Left lobe of liver (tissue), 2 donors: ENCODE data around the gene MON1A. TPM values are rescaled to one million over a fixed set of nuclear protein-coding genes. Genes with fewer than 3 reads are reported as not detected.

Source experiments
- ATAC-seq: fragments of 200-7000 bp; cut with Tn5 transposase; one replicate; pipeline ENCODE4 v1.9.1; 2020; ENCODE audit warnings: mild to moderate bottlenecking, moderate library complexity
- DNase-seq: peaks from one replicate; pipeline ENCODE4 v3.0.0-alpha.2; 2020; ENCODE audit warnings: low spot score
- total RNA-seq: library from RNA; stranded (reverse); gene quantifications from one replicate; pipeline ENCODE4 v1.2.1, GENCODE V29; 2021
- donor health status: DM: no; HTN: no; CAD: no; lungs with moderate emphysema.
- donor health status: DM: no; HTN: yes; CAD: no.

MON1A gene
- total RNA-seq, 1 donor from 2014 or later, result 9.4 TPM

DNA sequence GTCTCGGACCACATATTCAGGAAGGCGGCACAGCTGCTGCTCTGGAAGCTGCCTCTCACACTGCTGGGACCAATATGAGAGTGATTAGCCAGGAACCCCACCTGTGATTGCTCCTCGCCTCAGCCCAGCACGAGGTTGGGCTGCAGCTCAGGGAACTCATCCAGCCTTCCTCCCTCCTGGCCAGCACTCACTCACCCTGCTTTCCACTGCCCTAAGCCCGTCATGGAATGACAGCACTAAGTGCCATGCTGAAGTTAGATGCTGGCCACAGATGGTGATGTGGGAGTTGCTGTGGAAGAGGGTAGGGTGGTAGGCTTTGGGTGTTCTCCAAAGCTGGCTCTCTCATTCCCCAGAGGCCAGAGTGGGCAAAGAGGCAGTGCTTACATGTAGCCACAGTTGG, 33.3 kb downstream of the MON1A start:
- DNase-seq (no peak), ATAC-seq (no peak)

DNA sequence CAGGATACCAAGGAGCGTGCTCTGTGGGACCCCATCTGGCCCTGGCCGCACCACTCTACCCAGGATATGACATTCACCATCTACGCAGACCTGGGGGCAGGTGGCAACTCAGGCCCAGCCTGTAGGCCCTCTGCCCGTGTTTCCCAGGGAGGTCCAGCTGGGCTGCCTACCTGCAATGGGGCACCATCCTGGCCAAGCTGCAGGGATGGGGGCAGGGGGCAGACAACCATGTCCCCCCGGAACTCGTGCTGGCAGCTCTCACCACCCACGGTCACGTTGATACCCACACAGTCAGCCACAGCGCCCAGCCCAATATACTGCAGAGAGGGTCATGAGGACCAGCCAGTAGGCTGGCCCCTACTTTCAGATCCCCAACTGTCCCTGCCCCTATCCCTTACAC, 33.8 kb downstream of the MON1A start:
- ATAC-seq, result no peak
- no peak for DNase-seq

DNA sequence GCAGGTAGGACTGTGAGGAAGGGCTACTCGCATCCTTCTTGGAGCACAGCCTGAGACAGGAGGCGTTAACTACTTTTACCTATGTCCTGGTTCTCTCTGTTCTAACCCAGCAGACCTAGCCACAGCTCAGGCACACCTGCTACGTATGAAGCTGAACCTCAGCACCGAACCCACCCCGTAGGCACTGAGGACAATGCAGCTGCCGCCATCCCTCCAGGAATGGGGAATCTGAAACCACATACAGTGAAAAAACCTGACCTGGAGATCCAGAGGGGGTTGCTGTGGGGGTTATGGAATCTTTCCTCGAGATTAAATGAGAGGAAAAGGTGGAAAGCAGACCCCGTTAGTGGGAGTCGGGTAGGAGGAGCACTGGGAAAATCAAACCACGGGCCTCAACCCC, 40.3 kb downstream of the MON1A start:
- no peak for DNase-seq

DNA sequence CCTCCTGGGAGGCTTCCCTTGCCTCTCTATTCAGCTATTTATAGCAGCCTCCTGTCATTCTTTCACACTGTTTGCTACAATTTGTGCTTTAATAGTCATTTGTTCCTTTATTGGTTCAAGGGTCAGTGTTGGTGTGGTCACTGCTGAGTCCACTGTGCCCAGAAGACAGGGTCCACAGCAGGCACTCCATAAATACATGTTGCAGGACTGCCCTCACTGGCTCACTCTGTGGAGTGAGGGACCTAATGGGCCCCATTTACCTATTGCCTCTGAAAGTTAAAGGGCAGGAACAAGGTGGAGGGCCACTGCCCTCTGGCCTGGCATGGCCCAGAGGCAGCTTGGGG, 42.7 kb downstream of the MON1A start:
- no peak for ATAC-seq
- DNase-seq, result no peak

More for the DNA sequence above, 40.3 kb downstream of the MON1A start:
- ATAC-seq, result no peak

DNA sequence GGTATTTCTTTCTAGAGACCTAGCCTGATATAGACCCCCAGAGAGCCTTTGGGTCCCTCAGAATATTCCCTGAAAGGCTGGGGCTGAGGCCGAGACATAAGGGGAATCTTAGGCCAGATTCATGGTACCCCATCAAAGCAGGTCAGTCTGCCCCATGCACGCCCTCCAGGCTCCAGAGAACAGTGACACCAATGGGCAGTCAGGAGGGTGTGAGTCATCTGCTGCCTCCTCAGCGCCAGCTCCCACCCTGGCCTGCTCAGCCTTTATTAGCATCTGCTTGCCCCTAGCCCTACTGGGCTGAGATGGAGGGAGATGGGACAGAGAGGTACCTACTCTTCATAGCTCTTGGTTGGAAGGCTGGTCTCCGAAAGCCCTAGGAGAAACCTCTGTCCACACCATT, 45.6 kb downstream of the MON1A start:
- DNase-seq (no peak), ATAC-seq (no peak)

DNA sequence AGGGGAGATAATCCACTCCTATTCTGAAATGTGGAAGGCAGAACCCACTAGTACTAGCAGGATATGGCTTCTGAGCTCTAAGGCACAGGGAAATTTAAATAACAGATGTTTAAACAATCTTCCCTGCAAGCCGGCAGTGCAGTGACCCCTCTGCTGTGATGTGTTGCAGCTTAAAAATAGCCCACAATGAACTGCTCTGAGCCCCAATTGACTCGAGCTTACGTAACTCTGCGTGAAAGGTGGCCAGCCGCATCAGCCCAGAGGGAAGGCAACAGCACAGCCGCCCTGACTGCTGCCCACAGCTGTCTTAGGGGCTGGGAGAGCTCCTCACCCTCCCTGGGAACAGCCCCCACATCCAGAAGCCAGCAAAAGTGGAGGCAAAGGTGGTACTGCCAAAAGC, 47.4 kb downstream of the MON1A start:
- ATAC-seq (peak; percentile 35), DNase-seq (no peak)

DNA sequence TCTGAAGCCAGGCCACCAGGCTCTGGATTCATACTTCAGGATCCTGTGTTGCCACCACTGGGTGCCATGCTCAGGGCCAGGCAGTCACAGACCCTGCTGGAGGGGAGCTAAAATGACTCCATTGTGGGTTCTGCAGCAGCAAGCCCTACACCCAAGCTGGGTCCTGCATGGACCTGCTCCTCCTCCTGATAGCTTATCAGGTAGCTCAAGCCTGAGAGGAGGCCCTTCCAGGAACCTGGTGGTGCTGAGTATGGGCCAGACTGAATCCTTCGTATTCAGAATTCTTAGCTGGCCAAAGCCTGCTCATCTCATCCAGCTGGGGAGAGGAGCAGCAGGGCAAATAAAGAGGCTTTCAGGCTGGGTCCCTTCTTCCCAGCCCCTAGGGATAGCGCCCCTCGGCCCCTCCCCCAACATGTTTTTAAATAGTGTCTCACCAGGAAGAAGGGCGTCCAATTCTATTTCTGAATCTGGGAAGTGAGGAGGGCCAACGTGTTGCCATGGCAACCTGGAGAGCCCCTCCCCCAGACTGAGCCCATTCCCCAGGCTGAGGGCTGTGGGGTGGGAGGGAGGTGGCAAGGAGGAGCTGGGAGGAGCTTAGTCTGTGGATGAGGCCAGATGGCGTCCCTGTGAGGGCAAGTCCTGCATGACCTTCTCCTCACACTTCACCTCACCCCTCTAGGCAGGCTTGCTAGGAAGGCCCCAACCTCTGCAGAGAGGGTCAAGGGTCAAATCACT, 48.9 kb downstream of the MON1A start:
- ATAC-seq, result no peak
- no peak for DNase-seq

DNA sequence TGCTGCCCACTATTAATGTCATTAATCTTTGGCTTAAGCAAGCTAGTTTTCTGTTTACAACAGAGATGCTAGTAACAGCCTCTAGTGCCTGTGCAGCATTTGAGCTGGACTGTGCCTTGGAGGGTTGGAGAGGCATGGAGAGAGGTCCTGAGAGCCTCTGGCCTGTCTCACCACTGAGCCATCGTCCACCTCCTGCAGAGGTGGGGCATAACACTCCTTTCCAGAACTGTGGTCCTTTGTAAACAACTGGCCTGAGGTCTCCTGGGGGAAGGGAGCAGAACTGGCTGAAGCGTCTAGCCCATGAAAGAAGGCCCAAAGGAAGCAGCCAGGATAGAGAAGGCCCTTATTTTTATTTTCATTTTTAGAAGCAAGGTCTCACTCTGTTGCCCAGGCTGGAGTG, 49.9 kb downstream of the MON1A start:
- DNase-seq (no peak), ATAC-seq (no peak)

DNA sequence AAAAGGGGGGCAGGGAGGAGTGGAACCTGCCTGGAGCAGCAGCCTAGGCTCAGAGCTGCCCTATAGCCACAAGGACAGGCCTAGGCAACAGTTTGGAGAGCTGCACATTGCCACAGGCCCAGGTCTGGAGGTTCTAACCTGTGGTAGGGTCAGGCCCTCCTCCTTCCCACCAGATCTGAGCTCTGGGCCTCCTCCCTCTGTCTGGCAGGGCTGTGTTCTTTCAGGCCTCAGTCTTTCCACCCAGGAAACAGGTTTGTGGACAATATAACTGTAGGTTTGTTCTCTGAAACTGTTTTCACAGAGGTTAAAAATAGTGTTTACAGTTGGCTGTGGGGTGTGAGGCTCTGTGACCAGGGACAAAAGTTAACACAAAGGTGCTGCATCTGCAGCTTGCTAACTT, 50.9 kb downstream of the MON1A start:
- ATAC-seq (no peak), DNase-seq (no peak)

DNA sequence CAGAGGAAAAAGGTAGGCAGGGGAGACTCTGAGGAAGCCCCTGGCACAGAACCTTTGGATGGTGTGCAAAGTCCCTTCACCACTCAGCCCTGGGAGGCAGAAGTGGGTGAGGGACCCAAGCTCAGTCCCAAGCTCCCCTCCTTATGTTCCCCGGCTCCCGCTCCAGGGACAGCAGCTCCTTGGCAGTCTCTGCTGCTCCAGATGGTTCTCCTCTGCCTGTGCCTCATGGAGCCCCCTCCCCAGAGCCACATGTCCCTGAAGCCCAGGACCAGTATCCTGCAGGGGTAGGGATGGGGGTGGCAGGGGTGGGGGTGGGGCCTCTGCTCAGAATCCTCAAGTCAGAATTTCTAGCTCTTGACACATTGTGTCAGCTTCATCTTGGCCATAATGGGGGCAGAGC, 51.9 kb downstream of the MON1A start:
- ATAC-seq (no peak), DNase-seq (no peak)

DNA sequence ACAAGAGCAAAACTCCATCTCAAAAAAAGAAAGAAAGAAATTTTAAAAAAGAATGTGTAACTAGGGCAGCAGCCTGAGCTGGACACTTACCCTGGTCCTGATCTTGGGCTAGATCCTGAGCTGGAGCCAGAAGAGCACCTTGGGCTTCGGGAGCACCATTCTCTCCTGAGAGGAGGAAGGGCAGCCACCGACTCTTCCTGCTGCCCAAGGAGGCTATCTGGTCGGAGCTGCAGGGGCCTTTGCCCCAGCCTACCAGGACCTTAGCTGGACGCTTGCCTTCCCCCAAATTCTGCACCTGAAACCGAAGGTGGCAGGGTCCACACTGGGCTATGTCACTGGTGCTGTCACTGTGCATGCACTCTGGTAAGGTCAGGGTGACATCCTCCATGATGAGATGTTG, 53.0 kb downstream of the MON1A start:
- no peak for DNase-seq
- ATAC-seq, result no peak

DNA sequence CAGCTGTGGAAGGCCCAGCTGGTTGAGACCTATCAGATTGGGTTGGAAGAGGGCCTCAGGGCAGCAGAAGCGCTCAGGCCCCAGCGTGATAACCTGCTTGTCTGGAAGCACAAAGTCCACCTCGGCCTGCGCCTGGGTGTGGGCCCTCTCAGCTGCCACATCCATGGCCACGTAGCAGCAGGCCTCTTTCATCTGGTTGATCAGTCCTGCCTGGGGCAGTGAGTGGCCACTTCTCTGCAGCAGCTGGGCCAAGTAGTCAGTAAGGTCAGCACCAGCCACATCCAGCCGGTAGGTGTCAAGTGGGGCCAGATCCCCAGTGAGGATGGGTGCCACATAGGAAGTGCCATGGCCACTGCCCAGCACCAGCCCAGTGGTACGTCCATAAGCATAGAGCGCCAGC, 56.0 kb downstream of the MON1A start:
- peak; percentile 72 for ATAC-seq
- no peak for DNase-seq

DNA sequence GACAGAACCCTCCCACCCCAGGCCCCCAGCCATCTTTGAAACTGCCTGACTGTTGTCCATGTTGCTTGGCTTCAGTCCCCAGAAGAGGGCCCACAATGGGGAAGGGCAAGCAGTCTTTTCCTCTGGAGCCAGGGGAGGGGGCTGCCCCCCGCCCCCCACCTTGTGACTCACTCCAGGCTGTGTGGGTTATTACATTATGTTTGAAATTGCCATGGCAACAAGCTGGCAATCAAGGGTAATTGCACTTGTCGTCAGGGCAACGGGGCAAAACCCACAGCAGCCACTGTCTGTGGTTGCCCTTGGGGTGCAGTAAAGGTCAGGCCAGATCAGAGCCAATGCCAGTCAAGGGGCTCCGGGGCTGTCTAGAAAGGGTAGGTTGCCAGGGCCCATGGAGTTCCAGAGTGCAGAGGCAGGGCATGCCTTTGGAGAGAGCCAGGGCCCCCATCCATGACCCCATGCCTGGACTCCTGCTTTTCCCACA, 56.8 kb downstream of the MON1A start:
- no peak for ATAC-seq
- DNase-seq, result no peak

DNA sequence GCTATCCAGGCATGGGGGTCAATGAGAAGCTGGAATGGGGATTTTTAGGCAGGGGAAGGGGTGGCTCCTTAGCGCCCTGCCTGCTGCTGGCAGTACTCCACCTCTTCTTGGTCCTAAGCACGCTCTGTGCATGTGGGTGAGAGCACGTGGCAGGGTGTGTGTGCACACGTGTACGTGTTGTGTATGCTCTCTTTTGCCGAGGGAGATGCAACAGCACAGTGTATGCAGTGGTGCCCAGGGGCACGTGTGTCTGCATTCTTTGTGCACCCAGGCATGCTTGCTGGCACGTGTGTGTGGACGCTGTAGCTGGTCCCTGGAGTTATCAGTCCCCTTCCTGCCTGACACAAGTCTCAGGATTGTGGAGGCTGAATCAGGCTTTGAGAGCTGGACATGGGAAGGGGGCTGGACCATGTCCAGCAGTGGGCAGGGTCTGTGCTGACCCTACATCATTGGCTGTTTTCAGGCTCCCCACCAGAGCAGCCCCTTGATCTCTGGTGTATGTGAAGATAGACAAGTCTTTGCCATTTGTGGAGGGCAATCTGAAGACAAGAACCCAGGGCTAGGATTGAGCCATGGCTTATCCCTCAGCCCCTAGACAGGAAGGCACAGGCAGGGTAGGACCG, 58.0 kb downstream of the MON1A start:
- DNase-seq (no peak), ATAC-seq (no peak)

DNA sequence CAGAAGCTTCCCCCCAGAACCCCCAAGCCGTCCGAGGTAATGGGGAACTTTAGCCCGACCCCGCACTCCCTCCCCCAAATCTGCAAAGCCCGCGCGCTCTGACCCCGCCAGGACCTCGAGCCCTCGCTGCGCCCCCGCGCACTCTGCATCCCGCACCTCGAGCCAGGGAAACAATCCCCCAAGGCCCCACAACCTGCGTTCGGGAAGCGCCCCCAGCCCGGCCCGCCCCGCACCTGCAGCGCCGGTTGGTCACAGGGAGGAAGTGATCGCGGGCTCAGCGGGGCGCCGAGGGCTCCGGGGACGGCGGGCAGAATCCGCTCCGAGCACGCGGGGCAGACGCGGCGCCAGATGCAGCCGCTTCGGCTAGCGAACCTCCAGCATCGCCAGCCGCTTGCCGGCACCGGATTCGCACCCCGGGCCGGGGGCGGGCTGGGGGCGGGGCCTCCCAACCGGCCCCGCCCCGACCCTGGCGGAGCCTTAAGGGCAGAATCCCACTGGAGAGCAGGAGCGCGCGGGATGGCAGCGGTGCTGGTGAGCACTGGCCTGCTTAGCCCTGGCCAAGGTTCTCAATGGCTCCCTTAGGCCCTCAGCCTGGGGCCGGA, 60.0 kb downstream of the MON1A start, which contains the start of gene CAMKV:
CAMKV (minus strand) TSS at position 382 of the 602 bp plus-strand sequence. CDS start 7,518 bp downstream, outside the sequence.
- ATAC-seq (peak; percentile 21), DNase-seq (no peak)

DNA sequence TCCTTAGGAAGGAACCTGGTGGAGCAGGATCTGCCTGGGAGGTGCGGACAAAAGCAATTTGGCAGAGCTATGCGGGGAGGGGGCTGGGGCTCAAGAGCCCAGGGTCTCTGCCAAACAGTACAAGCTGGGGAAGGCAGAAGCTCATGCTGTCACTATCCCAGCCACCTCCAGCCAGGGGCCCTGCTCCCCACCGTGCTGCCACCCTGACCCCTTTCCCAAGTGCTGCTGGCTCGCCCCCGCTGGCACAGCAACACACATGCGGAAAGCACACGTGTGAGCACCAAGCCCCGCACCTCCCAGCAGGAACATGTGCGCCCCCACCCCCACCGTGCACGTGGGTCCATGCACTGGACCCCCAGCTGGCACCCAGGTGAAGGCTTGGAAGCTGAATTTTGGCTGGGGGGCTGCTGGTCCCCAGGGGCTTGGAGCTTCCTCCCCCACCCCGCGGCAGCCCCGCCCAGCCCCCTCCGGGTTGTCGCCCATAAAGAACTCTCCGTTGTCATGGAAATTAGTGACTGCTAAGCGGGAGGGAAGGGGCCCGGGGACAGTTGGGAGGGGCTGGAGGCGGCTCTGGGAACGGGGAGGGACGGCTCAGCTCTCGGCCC, 60.6 kb downstream of the MON1A start:
- DNase-seq (no peak), ATAC-seq (no peak)

DNA sequence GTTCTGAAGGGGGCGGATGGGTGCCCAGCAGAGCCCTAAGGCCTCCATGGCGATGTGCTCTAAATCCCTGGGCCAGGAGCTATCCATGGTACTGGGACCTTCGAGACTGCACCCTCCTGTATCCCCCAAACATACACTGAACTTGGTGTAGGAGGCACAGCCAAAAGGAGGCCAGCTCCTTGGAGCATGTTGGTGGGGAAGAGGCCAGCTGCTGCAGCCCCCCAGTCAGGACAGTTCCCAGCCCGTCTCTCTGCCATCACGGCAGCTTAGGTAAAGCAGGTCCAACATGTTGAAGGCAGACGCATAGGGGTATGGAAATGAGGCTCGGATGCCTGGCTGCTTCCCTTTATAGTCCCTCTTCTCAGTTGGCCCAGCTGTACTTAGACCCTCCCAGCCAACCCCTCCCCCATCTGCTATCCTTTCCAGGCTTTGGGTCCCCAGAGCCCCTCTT, 61.7 kb downstream of the MON1A start:
- peak; percentile 51 for ATAC-seq
- DNase-seq, result no peak

DNA sequence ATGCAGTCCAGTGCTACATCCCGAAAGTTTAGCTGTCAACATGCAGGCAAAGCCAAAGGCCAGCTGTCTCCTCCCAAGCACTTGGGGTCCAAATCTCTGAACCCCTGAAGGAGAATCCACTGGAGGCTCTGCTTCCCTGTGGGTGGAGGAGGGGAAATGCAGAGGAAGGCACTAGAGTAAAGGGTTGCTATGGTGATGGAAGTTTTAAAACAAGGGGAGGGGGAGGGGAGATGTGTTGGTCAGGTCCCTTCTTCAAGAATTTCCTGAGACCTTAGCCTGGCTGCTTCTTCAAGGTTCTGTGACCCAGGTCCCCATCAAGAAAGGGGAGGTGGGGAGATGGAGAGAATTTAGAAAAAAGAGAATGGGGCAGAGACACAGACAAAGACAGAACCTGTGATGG, 62.2 kb downstream of the MON1A start:
- DNase-seq, result no peak
- no peak for ATAC-seq

DNA sequence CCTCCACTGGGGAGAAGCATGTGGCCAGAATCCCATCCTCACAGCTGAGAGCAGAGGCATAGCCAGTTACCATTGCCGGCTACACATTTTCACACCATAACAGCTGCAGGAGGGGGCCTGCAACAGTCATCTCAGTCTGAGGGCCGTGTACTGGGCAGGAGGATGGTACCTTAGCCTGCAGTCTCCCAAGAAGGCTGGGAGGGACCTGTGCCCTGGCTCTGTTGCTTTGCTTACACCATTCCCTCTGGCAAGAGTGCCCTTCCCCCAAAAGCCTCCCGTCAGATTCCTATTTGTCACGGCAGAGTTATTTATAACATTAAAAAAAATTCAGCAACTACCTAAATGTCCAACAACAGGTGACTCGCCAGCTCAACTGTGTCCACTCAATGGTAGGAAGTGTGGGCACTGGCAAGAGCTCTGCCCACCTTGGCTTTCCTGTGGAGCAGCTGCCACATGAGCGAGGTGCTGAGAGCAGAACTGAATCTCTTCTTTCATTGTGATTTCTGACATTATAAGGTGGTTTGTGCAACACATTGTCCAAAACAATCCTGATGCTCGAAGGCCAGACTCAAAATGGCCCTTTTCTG, 64.3 kb downstream of the MON1A start:
- DNase-seq (no peak), ATAC-seq (no peak)

DNA sequence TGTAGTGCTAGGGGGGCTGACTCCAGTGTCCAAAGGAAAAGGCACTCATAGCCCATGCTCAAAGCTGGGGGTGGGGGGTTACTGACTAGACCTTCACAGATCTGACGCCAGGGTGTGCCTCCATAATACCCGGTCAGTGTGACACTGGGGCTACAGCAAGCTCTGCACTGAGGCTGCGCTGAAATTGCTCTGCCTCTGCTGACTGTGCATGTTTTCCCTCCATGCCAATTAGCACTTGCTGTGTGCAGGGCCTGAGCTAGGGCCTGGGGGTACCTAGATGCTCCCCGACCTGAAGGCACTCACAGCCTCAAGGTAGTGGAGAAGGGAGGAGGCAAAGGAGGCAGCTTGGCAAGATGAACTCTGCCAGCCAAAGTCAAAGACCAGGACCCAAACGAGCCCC, 65.1 kb downstream of the MON1A start:
- ATAC-seq (no peak), DNase-seq (no peak)

DNA sequence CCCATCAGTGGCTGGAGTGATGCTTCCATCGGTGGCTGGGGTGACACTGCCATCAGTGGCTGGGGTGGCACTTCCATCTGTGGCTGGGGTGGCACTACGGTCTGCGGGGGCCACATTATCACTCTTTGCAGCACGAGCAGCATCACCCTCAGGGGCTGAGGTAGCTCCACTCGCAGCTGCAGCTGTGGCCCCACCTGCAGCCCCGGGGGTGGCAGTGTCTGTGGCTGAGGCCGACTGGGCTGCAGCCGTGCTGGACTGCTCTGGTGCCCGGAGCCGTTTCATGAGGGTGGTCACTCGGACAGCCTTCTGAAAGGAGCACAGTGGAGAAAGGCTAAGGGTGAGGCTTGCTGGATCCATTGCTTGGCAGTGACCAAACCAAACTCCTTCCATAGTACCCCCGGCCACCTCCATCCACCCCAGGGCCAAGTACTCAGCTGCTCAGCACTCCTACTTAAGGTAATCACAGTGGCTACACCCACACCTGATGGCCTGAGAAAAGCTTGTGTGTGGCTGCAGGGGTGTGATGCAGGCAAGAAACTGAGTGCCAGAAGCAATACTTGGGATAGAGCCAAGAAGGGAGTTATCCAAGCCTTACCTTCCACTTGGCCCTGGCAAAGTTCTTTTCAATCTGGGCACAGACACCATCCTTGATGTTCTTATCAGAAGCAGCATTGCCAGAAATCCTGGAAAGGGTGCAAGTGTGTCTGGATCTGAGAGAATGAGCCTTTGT, 69.9 kb downstream of the MON1A start:
- ATAC-seq, result no peak

More for the DNA sequence above, 69.9 kb downstream of the MON1A start:
- no peak for DNase-seq
